Midbrain (tissue), 1 donor: ENCODE measurements around the gene PLVAP.

Source experiments
- DNase-seq: peaks from one replicate; lab custom pipeline; 2025; lab: John Stamatoyannopoulos, UW

The PLVAP gene

GRCh38 chr19:17357078-17357666 is 20.0 kb downstream of the PLVAP start:
- no peak for DNase-seq

GRCh38 chr19:17353386-17353785 is 23.8 kb downstream of the PLVAP start:
- no peak for DNase-seq

DNA sequence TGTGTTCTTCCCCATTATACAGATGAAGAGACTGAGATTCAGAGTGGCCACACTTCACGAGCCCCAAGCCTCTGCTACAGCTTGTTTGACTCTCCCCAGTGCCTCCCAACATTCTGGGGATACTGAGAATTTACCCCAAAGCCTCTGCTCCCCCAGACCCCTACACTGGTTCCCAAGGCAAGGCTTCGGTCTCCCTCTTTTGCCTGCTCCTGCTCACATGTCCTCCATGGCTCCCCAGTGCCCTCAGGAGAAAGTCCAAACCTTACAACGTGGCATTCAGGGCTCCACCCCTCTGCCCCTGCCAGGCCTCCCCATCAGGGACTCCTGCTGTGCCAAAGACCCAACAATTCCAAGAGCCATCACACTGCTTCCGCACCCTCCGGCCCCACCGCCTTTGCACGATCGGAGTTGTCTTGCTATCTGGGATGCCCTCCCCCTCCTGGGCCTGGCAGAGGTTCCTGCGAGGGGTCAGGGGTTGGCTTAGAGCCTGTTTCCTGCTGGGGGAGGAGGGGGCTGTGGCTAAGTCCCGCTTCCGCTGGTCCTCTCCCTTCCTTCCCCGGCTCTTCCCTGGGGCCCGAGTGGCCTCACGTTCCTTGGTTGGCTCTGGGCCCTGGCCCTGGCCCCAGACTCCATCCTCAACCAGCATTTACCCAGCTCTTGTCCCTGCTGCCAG is 24.4 kb downstream of the PLVAP start:
- DNase-seq, result no peak

DNA sequence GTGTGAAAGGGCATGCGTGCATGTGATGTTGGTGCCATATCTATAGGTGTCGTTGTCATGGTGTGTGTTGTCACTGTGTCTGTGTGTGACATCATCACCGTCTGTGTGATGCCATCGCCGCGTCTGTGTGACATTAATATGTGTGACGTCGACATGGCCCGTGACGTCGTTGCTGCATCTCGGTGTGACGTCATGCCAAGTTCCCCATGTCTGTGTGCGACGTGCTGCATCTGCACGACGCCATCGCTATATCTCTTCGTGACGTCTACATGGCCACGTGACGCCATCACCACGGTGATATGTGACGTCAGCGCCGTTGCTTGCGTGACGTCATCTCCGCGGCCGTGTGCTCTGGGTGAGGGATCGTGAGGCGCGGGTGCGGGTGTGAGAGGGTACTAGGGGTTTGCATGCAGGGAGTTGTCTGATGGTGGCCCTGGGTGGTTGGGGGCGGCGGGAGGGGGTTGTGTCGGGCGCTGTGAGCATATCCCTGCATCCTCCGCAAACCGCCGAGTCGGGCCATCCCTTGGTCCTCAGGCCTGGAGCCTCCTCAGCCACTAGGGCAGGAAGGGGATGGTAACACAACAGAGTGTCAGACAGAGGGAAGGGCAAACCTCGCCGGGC is 25.2 kb downstream of the PLVAP start:
- DNase-seq, result no peak

GRCh38 chr19:17348700-17349099 is 28.4 kb downstream of the PLVAP start:
- DNase-seq, result no peak

- no peak for DNase-seq
Observed at GRCh38 chr19:17347877-17348276, 29.3 kb downstream of the PLVAP start.

DNA sequence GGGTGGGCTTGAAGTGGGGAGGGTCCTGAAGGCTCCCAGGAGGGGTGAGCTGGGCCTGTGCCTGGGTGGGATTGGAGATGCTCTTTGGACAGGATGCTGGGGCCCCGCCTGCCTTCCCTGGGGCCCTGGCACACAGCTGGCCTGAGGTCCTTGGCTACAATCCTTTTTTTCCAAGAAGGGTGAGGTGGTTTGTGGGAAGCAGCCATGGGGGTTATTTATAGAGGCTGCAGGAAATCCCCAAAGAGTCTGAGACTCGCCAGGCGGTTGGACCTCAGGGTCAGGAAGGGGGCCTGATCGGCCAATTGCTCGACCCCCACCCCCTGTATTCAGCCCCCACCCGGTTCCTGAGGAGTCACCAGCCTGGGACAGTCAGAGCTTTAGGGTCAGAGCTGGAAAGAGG is 29.8 kb downstream of the PLVAP start:
- no peak for DNase-seq

DNA sequence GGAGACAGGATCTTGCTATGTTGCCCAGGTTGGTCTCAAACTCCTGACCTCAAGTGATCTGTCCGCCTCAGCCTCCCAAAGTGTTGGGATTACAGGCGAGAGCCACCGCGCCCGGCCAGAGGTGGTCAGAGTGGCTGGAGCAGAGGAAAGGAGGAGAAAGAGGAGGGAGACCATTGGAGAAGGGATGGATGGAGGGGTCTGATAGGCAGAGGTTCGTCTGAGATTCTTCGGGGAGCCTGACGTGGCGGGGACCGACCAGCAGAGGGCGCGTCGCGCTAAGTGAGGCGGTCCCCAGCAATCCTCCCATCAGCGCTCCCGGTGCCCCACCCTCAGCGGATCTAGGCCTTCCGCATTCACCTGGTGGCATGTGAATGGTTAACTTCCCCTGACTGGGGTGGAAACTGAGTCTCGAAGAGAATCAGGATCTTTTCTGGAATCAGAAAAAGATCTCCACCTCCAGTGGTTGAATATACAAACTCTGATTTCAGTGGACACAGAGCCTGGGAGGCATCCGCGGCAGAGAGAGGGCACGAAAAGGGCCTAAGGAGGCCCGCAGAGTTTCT is 31.0 kb downstream of the PLVAP start:
- DNase-seq, result peak; percentile 75

- DNase-seq, result no peak
Observed at GRCh38 chr19:17341845-17342244, 35.3 kb downstream of the PLVAP start.

DNA sequence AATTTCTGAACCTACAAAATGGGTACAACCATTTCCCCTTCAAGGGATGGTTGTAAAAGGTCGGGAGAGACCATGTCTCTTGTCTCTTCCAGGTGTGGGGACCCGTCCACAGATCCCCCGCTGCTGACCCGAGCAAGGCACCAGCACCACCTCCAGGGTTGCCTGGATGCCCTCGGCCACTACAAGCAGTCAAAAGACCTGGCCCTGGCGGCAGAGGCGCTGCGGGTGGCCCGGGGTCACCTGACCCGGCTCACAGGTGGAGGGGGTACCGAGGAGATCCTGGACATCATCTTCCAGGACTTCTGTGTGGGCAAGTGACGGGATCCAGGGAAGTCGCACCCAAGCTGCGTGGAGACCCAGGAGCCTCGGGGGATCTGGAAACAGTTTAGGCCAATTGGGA is 35.8 kb downstream of the PLVAP start:
- no peak for DNase-seq

DNA sequence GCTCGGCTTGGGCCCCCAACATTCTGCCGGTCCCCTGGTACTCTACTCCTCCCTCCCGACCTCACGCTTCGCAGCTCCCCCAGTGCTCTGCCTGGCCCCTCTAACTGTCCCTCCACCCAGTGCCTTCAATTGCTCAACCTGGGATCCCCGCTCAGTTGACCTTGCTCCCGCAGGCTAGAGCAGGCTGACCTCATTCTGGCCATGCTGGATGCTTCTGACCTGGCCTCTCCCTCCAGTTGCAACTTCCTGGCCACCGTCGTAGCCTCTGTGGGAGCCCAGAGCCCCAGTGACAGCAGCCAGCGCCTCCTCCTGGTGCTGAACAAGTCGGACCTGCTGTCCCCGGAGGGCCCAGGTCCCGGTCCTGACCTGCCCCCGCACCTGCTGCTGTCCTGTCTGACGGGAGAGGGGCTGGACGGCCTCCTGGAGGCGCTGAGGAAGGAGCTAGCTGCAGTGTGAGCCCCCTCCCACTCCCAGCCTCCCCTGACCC is 36.2 kb downstream of the PLVAP start:
- DNase-seq, result no peak

DNA sequence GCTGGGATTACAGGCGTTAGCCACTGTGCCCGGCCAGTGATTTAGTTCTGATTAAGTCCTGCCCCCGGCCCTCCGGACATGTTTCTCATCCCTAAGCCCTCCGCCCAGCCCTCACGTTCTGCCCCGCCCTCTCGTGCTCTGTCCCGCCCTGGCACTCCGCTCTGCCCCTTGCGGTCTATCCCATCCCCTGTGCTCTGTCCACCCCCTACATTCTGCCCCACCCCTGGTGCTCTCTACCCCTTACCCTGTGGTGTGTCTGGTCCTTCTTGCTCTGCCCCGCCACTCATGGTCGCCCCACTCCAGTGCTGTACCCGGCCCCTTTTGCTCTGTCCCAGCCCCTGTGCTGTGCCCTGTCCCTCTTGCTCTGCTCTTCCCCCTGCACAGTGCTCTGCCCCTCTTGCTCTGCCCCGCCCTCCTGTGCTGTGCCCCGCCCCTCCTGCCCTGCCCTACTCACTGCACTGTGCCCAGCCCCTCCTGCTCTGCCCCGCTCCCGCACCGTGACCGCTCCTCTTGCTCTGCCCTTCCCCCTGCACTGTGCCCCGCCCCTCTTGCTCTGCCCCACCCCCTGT is 36.8 kb downstream of the PLVAP start:
- no peak for DNase-seq

- no peak for DNase-seq
Observed at GRCh38 chr19:17339088-17339741, 37.9 kb downstream of the PLVAP start.

DNA sequence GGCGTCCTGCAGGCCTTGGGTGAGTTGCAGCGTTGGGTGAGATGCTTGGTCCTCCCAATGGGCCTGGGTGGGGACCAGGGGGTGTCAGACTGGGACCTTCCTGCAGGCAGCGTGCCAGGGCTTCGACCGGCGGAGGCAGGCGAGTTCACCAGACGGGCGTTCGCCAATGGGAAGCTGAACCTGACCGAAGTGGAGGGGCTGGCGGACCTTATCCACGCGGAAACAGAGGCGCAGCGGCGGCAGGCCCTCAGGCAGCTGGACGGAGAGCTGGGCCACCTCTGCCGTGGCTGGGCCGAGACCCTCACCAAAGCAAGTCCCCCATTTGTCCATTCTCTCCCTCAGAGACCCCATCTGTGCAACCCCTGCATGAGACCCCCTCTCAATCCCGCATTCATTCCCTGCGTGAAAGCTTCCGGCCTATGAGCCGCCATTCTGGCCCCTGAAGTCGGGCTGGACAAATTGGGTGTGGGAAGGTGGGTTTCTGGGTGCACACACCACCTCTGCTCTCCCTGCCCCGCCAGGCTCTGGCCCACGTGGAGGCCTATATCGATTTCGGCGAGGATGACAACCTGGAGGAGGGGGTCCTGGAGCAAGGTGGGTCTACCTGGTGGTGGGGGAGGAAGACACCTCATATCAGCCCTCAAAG is 38.6 kb downstream of the PLVAP start:
- no peak for DNase-seq

- no peak for DNase-seq
Observed at GRCh38 chr19:17337675-17338432, 39.3 kb downstream of the PLVAP start.

GRCh38 chr19:17336872-17337674 is 40.1 kb downstream of the PLVAP start, which contains the start of gene GTPBP3:
GTPBP3 (plus strand) TSS chr19:17337553; CDS start chr19:17337612, 59 bp downstream.
- peak; percentile 97 for DNase-seq

DNA sequence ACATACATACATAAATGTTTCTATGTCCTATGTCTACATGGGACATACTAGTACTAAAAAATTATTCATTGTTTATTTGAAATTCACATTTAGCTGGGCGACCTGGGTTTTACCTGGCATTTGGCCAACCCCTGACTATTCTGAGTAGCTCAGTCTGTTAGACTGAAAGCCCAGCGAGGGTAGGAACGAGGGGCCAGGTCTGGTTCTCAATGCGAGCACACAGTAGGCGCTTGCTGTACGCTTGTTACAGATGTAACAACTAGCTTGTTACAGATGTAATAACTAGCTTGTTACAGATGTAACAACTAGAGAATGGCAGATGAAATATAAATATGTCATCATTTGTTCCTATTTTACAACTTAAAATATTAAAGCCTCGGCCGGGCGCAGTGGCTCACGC is 41.6 kb downstream of the PLVAP start:
- DNase-seq, result no peak

DNA sequence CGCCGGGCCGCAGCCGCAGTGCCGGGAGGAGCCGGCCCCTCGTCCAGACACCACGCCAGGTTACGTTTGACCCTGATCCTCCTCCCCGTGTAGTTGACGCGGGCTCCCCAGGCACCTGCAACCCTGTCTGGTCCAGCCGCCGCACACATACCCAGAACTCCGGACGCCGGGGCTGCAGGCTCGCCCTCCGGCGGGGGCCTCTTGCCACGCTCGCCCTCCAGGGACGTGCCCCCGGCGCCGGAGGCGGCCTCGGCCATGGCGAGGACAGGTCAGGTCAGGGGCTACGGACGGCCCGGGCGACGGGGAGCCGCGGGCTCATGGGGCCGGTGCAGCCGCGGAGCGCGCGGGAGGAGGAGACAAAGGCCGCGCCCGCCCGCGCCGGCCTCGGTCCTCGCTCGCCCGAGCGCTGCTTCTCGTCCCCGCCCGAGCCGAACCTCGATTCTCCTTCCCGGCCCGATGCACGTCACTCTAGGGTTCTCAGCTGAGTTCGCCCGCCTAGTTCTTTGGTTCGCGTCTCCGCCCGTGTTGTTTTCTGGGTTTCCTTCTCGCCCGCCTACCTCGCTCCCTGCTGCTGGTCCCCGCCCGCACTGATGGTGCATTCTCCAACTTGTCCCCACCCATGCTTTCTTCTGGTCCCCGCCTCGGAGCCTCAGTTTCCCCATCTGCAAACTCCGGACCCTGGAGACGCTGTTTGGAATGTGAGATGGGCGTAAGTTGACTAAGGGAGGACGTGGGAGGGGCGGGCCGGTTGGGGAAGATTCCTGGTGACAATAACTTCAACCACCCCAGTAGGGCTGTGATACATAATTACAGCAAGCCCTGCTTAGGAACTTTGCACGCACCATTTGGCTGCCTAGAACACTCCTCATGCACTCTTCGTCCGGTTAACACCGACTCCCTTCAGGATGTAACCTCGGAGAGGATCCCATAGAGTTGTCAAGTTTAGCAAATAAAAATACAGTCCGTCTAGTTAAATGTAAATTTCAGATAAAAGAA is 42.4 kb downstream of the PLVAP start, which contains the start of gene ANO8:
TSS of gene ANO8 (minus strand) at position 442 of the 996 bp plus-strand sequence. CDS start at position 257, 185 bp downstream.
- peak; percentile 96 for DNase-seq
